Skeletal muscle satellite cell (primary cell): Measurements from ENCODE around the gene FGFR2.

Experiments
- H3K27me3 ChIP-seq: 2 replicates; pipeline ENCODE4 v1.7.0; 2013; ENCODE audit warnings: low read length; ENCODE audit not compliant: control insufficient read depth, insufficient read depth
- H3K36me3 ChIP-seq: 2 replicates; pipeline ENCODE4 v1.7.0; 2013; ENCODE audit warnings: mild to moderate bottlenecking, control low read depth, low read length; ENCODE audit not compliant: insufficient read depth
- H3K4me1 ChIP-seq: 2 replicates; pipeline ENCODE4 v1.7.0; 2013; ENCODE audit warnings: low read length; ENCODE audit not compliant: control insufficient read depth, insufficient read depth
- H3K4me2 ChIP-seq: 2 replicates; pipeline ENCODE4 v1.7.0; 2013; ENCODE audit warnings: mild to moderate bottlenecking, low read length
- H3K4me3 ChIP-seq: 2 replicates; pipeline ENCODE4 v1.7.0; 2013; ENCODE audit warnings: low read length
- H3K9ac ChIP-seq: 2 replicates; pipeline ENCODE4 v1.7.0; 2013; ENCODE audit warnings: mild to moderate bottlenecking, low read depth, low read length, moderate library complexity
- H3K9me3 ChIP-seq: replicated peaks from 2 replicates; pipeline ENCODE4 v1.7.0; 2013; ENCODE audit warnings: mild to moderate bottlenecking, control low read depth, low read length

The FGFR2 gene

DNA sequence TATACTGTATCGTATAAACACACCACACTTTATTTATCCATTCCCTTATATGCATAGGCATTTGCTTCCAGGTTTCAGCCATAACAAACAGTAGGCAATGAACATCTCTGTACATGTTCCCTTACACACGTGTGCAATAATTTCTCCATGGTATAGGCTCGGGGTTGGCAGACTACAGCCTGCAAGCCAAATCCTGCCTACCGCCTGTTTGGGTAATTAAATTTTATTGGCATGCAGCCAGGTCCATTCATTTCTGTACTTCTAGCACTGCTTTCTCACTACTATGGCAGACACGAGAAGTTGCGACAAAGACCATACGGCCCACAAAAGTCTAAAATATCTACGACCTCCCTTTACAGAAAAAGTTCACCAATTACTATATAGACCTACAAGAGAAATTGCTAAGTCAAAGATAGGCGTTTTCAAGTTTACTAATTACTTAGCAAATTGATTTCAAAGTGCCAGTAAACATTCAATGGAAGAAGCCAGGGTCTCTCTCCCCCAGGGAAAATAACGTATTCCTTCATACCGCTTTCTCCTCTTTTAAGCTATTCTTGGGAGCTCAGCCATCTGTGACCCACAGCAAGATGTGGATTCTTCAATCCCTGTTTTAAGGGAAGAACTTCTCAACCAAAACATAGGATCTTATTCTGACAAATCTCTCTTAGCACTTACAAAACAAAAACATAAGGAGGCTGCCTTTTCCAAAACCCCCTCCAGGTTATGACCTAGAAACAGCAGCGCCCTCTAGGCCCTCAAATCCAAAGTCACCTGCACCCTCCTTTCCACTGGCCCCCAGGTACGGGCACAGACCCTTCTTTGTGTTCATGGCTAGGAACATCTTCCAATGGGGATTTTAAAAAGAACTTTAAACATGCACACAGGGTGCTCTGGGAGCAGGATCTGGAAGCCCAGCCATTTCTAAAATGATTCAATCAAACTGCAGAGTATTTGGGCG lies 100.5 kb downstream of the FGFR2 start:
- no peaks in the 10 kb centered on the region for H3K36me3 ChIP-seq
- H3K9me3 ChIP-seq = peaks cover 9% of the 10 kb centered on the region

DNA sequence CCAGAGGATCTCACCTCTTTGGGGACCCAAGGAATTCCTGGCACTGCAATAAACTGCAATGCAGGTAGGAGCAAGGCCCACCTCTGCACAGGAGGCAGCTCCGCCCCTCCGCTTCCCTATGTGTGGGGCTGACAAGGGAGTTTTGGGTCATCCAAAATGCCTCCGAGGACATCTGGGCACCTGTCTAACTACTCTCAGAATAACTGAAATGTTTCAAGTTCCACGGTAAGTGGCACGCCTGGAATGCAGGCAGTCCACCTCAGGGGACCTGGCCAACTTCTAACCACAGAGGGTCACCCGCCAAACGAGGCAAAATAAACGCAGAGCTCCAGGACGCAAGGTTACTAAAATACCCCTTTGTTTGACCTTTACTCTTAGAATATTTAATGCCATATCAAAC lies 102.5 kb downstream of the FGFR2 start:
- no peaks in the 10 kb centered on the region for H3K36me3 ChIP-seq
- H3K27me3 ChIP-seq = no peaks in the 10 kb centered on the region
- H3K4me2 ChIP-seq = no peak overlapping the region
- no peaks in the 10 kb centered on the region for H3K4me1 ChIP-seq
- H3K9me3 ChIP-seq = peaks cover 9% of the 10 kb centered on the region
- H3K4me3 ChIP-seq = no peak overlapping the region
- H3K9ac ChIP-seq = no peak overlapping the region

More for the DNA sequence above, 100.5 kb downstream of the FGFR2 start:
- no peak overlapping the region for H3K4me2 ChIP-seq
- H3K4me3 ChIP-seq = no peak overlapping the region
- H3K9ac ChIP-seq = no peak overlapping the region
- no peaks in the 10 kb centered on the region for H3K27me3 ChIP-seq
- no peaks in the 10 kb centered on the region for H3K4me1 ChIP-seq

DNA sequence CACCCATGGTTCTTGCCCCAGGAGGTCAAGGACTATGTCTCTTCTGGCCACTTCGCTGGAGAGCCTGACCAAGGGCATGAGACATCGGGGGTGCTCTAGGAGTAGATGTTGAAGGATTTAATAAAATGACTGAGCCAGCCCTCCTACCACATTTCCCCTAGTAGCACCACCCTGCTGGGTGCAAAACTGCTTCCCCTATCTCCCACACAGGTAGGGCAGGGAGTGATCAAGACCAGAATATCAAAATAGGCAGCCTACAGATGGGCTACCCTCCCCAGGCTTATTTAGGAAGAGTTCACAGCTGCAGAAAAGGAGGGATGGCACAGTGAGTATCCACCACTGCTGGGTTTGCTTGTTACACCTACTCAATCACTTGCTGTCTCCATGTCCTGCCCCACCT lies 103.9 kb downstream of the FGFR2 start:
- Histone ChIP-seq H3K4me3 (no peak overlapping the region), H3K27me3 (no peaks in the 10 kb centered on the region), H3K9me3 (peaks cover 9% of the 10 kb centered on the region)

DNA sequence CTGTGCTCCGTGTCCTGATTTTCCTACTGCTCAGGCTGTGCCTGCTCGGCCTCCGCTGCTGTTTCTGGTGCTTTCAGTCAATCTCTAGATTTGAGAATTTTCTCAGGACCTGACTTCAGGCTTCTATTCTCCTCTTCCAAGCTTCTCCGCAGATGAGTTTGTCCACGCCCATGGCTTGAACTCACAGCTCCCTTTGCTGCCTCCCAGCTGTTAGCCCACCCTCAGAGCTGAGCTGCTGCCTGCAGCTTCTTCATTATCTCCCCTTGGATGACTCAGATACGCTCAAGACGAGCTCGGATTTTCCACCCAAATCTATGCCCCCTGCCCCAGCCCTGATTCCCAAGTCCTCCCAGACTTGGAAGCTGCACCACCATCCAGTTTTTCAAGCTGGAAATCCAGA lies 104.7 kb downstream of the FGFR2 start:
- Histone ChIP-seq H3K4me3 (no peak overlapping the region), H3K9me3 (peaks cover 6% of the 10 kb centered on the region), H3K4me2 (no peak overlapping the region), H3K27me3 (no peaks in the 10 kb centered on the region), H3K4me1 (no peaks in the 10 kb centered on the region), H3K36me3 (no peaks in the 10 kb centered on the region), H3K9ac (no peak overlapping the region)

More for the DNA sequence above, 103.9 kb downstream of the FGFR2 start:
- no peaks in the 10 kb centered on the region for H3K36me3 ChIP-seq
- H3K4me1 ChIP-seq = no peaks in the 10 kb centered on the region
- no peak overlapping the region for H3K4me2 ChIP-seq
- H3K9ac ChIP-seq = no peak overlapping the region

DNA sequence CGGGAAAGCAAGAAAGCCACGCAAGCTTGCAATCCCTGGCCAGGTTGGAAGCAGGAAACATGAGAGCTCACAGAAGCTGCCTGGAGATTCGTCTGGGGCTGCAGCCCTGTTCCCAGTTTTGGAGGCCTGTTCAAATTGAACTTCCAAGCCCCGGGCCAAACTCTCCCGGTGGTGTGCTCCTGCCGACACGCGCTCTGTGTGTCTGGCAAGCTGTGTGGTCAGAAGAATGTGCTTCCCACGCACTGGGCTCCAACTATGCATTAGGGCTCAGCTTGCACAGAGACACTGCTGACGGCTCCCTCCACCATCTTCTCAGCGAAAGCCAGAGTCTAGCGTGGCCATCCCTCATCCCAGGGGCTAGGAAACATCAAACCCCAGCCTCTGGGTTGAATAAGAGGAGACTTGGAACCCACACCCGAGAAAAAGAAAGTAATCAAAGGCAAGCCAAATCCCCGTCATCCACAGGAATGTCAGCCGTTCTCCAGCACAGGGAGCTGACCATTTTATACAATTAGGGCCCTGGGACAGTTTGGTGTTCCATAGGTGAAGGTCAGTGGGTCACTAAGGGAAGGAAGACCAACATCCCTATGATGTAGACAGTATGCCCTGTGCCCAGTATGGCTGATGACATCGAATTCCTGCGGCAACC lies 107.2 kb downstream of the FGFR2 start:
- Histone ChIP-seq H3K27me3 (no peaks in the 10 kb centered on the region), H3K9ac (no peak overlapping the region), H3K4me3 (no peak overlapping the region), H3K4me2 (no peak overlapping the region), H3K9me3 (peaks cover 6% of the 10 kb centered on the region), H3K4me1 (no peaks in the 10 kb centered on the region), H3K36me3 (no peaks in the 10 kb centered on the region)

DNA sequence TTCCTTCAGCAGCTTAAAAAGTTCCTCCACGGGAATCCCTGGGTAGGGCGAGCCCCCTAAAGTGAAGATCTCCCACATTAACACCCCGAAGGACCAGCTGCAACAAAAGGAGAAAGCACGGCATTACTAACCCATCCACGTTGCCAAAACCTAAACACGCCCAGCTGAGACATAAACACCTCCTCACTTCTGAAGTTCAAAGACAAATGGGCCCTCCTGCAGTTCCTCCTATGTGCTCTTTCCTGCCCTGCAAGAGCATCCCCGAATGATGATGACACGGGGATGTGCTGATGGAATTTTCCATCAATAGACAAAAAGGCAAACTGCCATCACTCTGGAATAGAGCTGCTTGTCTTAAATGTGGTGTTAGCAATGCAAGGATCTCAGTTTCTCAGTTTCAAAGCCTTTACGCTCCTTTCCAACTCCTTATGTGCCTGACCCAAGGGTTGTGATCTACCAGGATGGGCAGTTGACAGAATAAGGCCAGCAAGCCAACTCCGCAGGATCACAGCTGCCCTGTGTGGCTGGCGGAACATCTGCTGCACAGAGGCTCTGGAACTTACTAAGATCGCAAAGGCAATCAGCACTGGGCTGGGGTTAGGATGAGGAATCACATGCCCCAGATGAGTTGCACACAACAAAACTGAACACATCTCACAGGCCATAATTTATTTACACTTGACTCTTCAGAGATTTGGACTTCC lies 112.7 kb downstream of the FGFR2 start:
- no peaks in the 10 kb centered on the region for H3K4me1 ChIP-seq
- no peak overlapping the region for H3K4me3 ChIP-seq
- H3K9ac ChIP-seq = no peak overlapping the region
- peaks cover 18% of the 10 kb centered on the region for H3K9me3 ChIP-seq
- no peaks in the 10 kb centered on the region for H3K27me3 ChIP-seq
- no peaks in the 10 kb centered on the region for H3K36me3 ChIP-seq
- no peak overlapping the region for H3K4me2 ChIP-seq

DNA sequence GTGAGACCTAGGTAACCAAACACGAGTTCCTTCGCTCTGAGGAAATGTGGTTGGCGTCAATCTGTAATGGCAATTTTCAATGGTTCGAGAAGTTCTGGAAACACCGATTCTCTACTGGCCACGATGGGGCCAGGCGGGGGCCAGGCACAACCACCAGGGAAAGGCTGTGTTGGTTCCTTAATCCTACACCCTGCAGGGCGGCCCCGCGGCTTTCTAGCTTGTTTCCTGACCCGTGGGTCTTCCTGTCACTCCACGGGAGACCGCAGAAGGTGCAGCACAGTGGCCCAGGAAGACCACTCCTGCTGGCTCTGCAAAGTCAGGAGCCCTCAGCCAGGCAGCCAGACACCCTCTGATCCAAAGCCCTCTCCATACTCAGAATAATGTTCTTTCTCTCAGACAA lies 113.4 kb downstream of the FGFR2 start:
- no peaks in the 10 kb centered on the region for H3K36me3 ChIP-seq

DNA sequence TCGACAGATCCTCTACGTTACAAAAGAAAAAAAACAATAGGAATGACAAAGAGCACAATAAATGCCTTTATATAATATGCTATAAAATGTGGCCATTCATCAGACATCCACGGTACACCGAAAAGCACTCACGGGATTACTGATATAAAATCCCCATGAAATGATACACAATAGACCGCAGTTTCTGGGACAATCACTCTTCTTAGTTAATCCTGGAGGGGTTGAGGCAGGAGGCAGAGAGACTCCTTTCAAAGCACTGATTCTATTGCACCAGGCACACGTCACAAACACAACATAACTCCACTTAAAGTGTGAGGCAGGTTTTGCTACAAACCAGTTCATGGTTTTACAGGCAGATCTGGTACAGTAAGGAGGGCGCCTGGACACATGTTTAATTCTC lies 113.8 kb downstream of the FGFR2 start:
- peaks cover 20% of the 10 kb centered on the region for H3K9me3 ChIP-seq
- H3K9ac ChIP-seq = no peak overlapping the region
- no peaks in the 10 kb centered on the region for H3K4me1 ChIP-seq
- H3K4me2 ChIP-seq = no peak overlapping the region
- H3K4me3 ChIP-seq = no peak overlapping the region
- no peaks in the 10 kb centered on the region for H3K36me3 ChIP-seq
- H3K27me3 ChIP-seq = no peaks in the 10 kb centered on the region

More for the DNA sequence above, 113.4 kb downstream of the FGFR2 start:
- Histone ChIP-seq H3K9me3 (peaks cover 20% of the 10 kb centered on the region), H3K9ac (no peak overlapping the region), H3K4me2 (no peak overlapping the region), H3K4me1 (no peaks in the 10 kb centered on the region), H3K27me3 (no peaks in the 10 kb centered on the region), H3K4me3 (no peak overlapping the region)

DNA sequence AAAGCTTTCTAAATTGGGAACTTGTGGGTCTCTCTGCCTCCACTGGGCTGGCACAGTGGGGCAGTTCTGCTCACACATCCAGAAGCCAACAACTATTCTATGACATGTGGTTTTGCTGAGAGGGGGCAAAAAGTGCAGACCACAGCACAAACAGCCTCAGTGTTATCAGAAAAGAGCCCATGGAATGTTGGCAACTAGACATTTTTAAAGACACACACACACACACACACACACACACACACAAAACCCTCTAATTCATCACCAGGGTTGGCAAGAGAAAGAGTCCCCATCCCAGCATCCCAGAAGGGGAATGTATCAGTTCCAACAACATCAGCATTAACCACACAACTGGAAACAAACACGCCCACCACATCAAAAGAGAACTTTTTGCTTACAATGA lies 117.1 kb downstream of the FGFR2 start:
- H3K9ac ChIP-seq = no peak overlapping the region
- H3K4me1 ChIP-seq = no peaks in the 10 kb centered on the region
- peaks cover 23% of the 10 kb centered on the region for H3K9me3 ChIP-seq
- H3K4me3 ChIP-seq = no peak overlapping the region
- no peak overlapping the region for H3K4me2 ChIP-seq
- H3K27me3 ChIP-seq = no peaks in the 10 kb centered on the region
- H3K36me3 ChIP-seq = no peaks in the 10 kb centered on the region

DNA sequence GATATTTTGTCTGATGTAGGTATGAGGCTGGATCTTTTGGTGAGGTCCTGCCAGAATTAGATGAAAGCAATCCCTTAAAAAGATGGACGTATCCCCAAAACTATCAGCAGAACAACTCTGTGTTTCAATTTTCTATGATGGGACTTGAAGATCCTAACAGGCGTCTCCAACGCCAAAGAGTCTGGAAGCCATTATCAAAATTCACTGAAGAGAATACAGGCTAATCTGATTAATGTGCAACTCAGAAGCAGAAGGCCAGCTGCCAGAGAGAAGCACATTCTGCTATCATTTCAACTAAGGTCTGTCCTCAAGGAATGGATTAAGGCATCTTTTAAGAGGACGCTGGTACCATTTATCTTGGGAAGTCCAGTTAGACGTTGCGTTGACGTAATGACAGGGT lies 119.7 kb downstream of the FGFR2 start:
- no peak overlapping the region for H3K4me2 ChIP-seq

DNA sequence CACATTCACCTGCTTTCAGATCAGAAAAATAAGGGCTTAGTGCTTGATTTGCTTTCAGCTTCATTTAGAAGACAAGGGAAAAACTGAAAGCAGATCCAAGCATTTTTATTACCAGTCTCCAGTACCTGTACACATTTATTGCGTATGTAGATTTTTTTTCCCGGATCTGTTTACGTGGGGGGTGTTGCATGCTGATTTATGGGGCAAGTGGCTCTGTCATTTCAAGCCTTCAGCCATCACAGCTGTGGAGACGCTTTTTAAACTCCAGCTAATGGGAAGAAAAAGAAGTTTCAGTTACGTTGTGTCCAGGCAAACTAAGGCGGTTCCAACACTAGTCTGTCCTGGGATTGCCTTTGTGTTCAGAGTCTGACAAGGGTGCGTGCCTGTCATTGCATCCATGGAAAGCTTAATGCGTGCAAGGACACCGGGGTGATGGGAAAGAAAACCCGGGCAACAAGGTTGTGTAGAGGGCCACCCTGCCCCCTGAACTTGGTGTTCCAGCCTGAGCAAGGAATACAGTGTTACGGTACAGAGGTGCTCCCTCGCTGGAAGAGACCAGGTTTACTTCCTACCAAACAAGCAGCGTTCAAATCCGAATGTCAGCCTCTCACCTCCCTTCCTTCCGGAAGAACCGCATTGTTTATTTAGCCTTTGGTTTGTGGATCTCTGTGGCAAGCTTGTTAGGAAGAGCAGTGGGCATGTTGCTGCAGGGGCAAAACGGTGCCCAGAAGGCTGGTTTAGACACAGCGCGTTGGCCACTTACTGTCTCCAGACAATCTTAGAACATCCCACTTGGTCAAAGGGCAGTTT lies 128.2 kb downstream of the FGFR2 start:
- Histone ChIP-seq H3K4me3 (no peak overlapping the region), H3K9ac (no peak overlapping the region), H3K4me1 (no peaks in the 10 kb centered on the region), H3K27me3 (no peaks in the 10 kb centered on the region), H3K9me3 (peaks cover 4% of the 10 kb centered on the region), H3K4me2 (no peak overlapping the region), H3K36me3 (no peaks in the 10 kb centered on the region)

More for the DNA sequence above, 119.7 kb downstream of the FGFR2 start:
- H3K9me3 ChIP-seq = peaks cover 11% of the 10 kb centered on the region
- no peaks in the 10 kb centered on the region for H3K36me3 ChIP-seq
- H3K4me3 ChIP-seq = no peak overlapping the region
- H3K4me1 ChIP-seq = no peaks in the 10 kb centered on the region
- H3K9ac ChIP-seq = no peak overlapping the region
- H3K27me3 ChIP-seq = no peaks in the 10 kb centered on the region
